Neural cell (in vitro differentiated cells): ENCODE results near the gene TMEM236. TPM values are rescaled to one million over a fixed set of nuclear protein-coding genes. Genes with fewer than 3 reads are reported as not detected.

Source experiments
- H2AFZ ChIP-seq: fragments of 200-600, 300-800 bp; sonication (generic), shearing (Covaris generic); 2 replicates; pipeline ENCODE4 v1.6.0; 2014; ENCODE audit warnings: low read depth, mild to moderate bottlenecking, antibody characterized with exemption, low read length, moderate library complexity
- H3F3A ChIP-seq: fragments of 200-600 bp; shearing (Covaris generic); 2 replicates; pipeline ENCODE4 v1.6.1; 2016; ENCODE audit warnings: mild to moderate bottlenecking, moderate library complexity, mixed read lengths, antibody characterized with exemption, low read length; ENCODE audit not compliant: insufficient read depth, poor library complexity, severe bottlenecking
- H3K27ac ChIP-seq: fragments of 200-600, 300-800 bp; sonication (generic), shearing (Covaris generic); 2 replicates; pipeline ENCODE4 v1.5.1; 2014; ENCODE audit warnings: mild to moderate bottlenecking, low read length, moderate library complexity
- H3K27me3 ChIP-seq: fragments of 300-800, 200-600 bp; sonication (generic), shearing (Covaris generic); 2 replicates; pipeline ENCODE4 v1.6.0; 2014; ENCODE audit warnings: mild to moderate bottlenecking, low read depth, low read length, moderate library complexity; ENCODE audit not compliant: insufficient read depth
- H3K36me3 ChIP-seq: fragments of 300-800, 200-600 bp; sonication (generic), shearing (Covaris generic); 2 replicates; pipeline ENCODE4 v1.5.1; 2014; ENCODE audit warnings: mild to moderate bottlenecking, antibody characterized with exemption, low read length, moderate library complexity; ENCODE audit not compliant: insufficient read depth
- H3K4me2 ChIP-seq: fragments of 300-800, 200-600 bp; sonication (generic), shearing (Covaris generic); 2 replicates; pipeline ENCODE4 v1.6.0; 2014; ENCODE audit warnings: mild to moderate bottlenecking, low read length
- H3K4me3 ChIP-seq: fragments of 300-800, 200-600 bp; sonication (generic), shearing (Covaris generic); 2 replicates; pipeline ENCODE4 v1.5.1; 2014; ENCODE audit warnings: mild to moderate bottlenecking, low read length, moderate library complexity
- H3K79me2 ChIP-seq: fragments of 200-600 bp; shearing (Covaris generic); replicated peaks from 2 replicates; pipeline ENCODE4 v1.6.0; 2014; ENCODE audit warnings: mild to moderate bottlenecking, low read length, moderate library complexity; ENCODE audit not compliant: insufficient read depth
- H3K9ac ChIP-seq: fragments of 300-800, 200-600 bp; sonication (generic), shearing (Covaris generic); 2 replicates; pipeline ENCODE4 v1.6.1; 2016; ENCODE audit warnings: mild to moderate bottlenecking, low read length, mixed read lengths
- H3K9me2 ChIP-seq: fragments of 200-600 bp; shearing (Covaris generic); 2 replicates; pipeline ENCODE4 v1.6.1; 2016; ENCODE audit warnings: mild to moderate bottlenecking, low read length, mixed read lengths; ENCODE audit not compliant: insufficient read depth
- H3K9me3 ChIP-seq: fragments of 200-600, 300-800 bp; sonication (generic), shearing (Covaris generic); 2 replicates; pipeline ENCODE4 v1.6.1; 2016; ENCODE audit warnings: mild to moderate bottlenecking, mixed run types, low read length, moderate library complexity, mixed read lengths
- H4K20me1 ChIP-seq: fragments of 200-600 bp; shearing (Covaris generic); 2 replicates; pipeline ENCODE4 v1.6.1; 2016; ENCODE audit warnings: mild to moderate bottlenecking, mixed run types; ENCODE audit not compliant: insufficient read depth
- EP300 ChIP-seq: fragments of 450-650 bp; conservative IDR thresholded peaks from 2 replicates; pipeline ENCODE4 v1.6.1; 2014; ENCODE audit warnings: antibody characterized with exemption, mild to moderate bottlenecking, moderate library complexity; ENCODE audit not compliant: poor library complexity, severe bottlenecking
- EZH2 ChIP-seq: fragments of 200-600, 300-800 bp; shearing (Covaris generic), sonication (generic); IDR thresholded peaks from 2 replicates; pipeline ENCODE4 v1.6.1; 2014; ENCODE audit warnings: antibody characterized with exemption, low read length, borderline replicate concordance, mild to moderate bottlenecking; ENCODE audit not compliant: insufficient read depth, poor library complexity, severe bottlenecking
- MXI1 ChIP-seq: fragments of 450-650 bp; conservative IDR thresholded peaks from 2 replicates; pipeline ENCODE4 v1.6.1; 2014; ENCODE audit warnings: antibody characterized with exemption, mild to moderate bottlenecking; ENCODE audit not compliant: poor library complexity, severe bottlenecking
- POLR2AphosphoS5 ChIP-seq: IDR thresholded peaks from 2 replicates; pipeline ENCODE4 v1.6.1; 2012
- RAD21 ChIP-seq: fragments of 450-650 bp; conservative IDR thresholded peaks from 2 replicates; pipeline ENCODE4 v1.6.1; 2014; ENCODE audit warnings: antibody characterized with exemption, mild to moderate bottlenecking, moderate library complexity
- SMC3 ChIP-seq: fragments of 450-650 bp; conservative IDR thresholded peaks from 2 replicates; pipeline ENCODE4 v1.6.1; 2014; ENCODE audit warnings: antibody characterized with exemption, mild to moderate bottlenecking, moderate library complexity; ENCODE audit not compliant: poor library complexity
- TAF1 ChIP-seq: IDR thresholded peaks from 2 replicates; pipeline ENCODE4 v1.6.1; 2012; ENCODE audit warnings: low read depth
- polyA plus RNA-seq: library from polyadenylated mRNA; depleted of rRNA; stranded (reverse); fragments of >200 nt; gene quantifications from 2 replicates; pipeline ENCODE4 v1.2.3, GENCODE V29; 2014
- TF ChIP-seq, protein P1 (sequence below): fragments of 450-650 bp; IDR thresholded peaks from 2 replicates; pipeline ENCODE4 v1.5.1; 2014; ENCODE audit warnings: antibody characterized with exemption, mild to moderate bottlenecking, moderate library complexity; ENCODE audit not compliant: poor library complexity, severe bottlenecking
- TF ChIP-seq, protein P2 (sequence below): IDR thresholded peaks from 2 replicates; pipeline ENCODE4 v1.6.1; 2012; ENCODE audit warnings: borderline replicate concordance

Gene TMEM236
- polyA plus RNA-seq, 1 donor from 2014 or later = 0.10 TPM

DNA sequence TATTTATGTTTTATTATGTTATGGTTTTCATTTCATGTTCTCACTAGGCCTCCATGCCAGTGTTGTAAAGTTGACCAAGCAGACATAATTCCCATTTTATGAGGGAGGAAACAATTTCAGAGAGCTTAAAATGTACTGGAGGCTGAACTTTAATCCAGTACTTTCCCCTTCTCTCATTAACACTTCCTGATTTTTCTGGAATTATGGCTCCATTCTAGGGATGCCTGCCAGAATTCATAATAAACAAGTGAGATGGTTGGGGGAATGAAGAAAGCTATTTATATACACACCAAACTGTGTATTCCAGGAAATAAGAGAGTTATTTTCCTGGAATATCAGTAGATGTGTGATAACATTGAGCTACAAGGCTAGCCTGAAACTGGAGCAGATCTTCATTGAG is 6.9 kb downstream of the TMEM236 start:
- H3K36me3 ChIP-seq = no peaks in the 10 kb centered on the region
- no peak overlapping the region for H3K4me3 ChIP-seq
- H3K9ac ChIP-seq = no peak overlapping the region
- H3F3A ChIP-seq = no peaks in the 10 kb centered on the region
- no peak overlapping the region for H3K4me2 ChIP-seq
- H2AFZ ChIP-seq = no peak overlapping the region
- H3K9me2 ChIP-seq = no peaks in the 10 kb centered on the region
- no peaks in the 10 kb centered on the region for H4K20me1 ChIP-seq
- H3K27me3 ChIP-seq = no peaks in the 10 kb centered on the region
- no peaks in the 10 kb centered on the region for H3K79me2 ChIP-seq
- no peaks in the 10 kb centered on the region for H3K9me3 ChIP-seq
- TF ChIP-seq, protein P1, sequence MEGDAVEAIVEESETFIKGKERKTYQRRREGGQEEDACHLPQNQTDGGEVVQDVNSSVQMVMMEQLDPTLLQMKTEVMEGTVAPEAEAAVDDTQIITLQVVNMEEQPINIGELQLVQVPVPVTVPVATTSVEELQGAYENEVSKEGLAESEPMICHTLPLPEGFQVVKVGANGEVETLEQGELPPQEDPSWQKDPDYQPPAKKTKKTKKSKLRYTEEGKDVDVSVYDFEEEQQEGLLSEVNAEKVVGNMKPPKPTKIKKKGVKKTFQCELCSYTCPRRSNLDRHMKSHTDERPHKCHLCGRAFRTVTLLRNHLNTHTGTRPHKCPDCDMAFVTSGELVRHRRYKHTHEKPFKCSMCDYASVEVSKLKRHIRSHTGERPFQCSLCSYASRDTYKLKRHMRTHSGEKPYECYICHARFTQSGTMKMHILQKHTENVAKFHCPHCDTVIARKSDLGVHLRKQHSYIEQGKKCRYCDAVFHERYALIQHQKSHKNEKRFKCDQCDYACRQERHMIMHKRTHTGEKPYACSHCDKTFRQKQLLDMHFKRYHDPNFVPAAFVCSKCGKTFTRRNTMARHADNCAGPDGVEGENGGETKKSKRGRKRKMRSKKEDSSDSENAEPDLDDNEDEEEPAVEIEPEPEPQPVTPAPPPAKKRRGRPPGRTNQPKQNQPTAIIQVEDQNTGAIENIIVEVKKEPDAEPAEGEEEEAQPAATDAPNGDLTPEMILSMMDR = no peak
- TF ChIP-seq MXI1 (no peak), RAD21 (no peak), EZH2 (no peak), EP300 (no peak)
- TF ChIP-seq, protein P2, sequence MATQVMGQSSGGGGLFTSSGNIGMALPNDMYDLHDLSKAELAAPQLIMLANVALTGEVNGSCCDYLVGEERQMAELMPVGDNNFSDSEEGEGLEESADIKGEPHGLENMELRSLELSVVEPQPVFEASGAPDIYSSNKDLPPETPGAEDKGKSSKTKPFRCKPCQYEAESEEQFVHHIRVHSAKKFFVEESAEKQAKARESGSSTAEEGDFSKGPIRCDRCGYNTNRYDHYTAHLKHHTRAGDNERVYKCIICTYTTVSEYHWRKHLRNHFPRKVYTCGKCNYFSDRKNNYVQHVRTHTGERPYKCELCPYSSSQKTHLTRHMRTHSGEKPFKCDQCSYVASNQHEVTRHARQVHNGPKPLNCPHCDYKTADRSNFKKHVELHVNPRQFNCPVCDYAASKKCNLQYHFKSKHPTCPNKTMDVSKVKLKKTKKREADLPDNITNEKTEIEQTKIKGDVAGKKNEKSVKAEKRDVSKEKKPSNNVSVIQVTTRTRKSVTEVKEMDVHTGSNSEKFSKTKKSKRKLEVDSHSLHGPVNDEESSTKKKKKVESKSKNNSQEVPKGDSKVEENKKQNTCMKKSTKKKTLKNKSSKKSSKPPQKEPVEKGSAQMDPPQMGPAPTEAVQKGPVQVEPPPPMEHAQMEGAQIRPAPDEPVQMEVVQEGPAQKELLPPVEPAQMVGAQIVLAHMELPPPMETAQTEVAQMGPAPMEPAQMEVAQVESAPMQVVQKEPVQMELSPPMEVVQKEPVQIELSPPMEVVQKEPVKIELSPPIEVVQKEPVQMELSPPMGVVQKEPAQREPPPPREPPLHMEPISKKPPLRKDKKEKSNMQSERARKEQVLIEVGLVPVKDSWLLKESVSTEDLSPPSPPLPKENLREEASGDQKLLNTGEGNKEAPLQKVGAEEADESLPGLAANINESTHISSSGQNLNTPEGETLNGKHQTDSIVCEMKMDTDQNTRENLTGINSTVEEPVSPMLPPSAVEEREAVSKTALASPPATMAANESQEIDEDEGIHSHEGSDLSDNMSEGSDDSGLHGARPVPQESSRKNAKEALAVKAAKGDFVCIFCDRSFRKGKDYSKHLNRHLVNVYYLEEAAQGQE = no peak
- no peak overlapping the region for H3K27ac ChIP-seq

DNA sequence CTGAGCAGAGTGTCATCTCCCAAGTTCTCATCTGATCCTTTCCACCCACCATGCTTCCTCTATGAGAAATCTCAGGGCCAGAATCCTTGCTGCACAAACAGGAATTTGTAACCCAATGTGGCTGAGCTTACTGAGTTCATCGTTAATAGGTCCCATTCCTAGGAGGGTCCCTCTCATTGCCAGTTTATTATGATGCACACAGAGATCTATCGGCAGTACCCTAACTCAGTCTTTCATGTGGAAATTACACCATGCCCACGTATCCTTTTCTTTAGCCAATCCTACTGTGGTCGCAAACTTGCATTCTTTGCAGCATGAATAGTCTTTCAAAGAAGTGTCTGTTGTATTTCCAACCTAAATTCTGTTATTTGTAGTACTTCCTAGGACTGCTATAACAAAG is 12.1 kb downstream of the TMEM236 start:
- Histone ChIP-seq H3K9ac (no peak overlapping the region), H3K27me3 (no peaks in the 10 kb centered on the region), H2AFZ (no peak overlapping the region), H3K79me2 (no peaks in the 10 kb centered on the region), H3K9me2 (no peaks in the 10 kb centered on the region), H3K4me2 (no peak overlapping the region), H3K9me3 (no peaks in the 10 kb centered on the region), H3K4me3 (no peak overlapping the region), H3K36me3 (no peaks in the 10 kb centered on the region), H4K20me1 (no peaks in the 10 kb centered on the region), H3K27ac (no peak overlapping the region), H3F3A (no peaks in the 10 kb centered on the region)
- TF ChIP-seq TAF1 (no peak), MXI1 (no peak), EZH2 (no peak), SMC3 (no peak), POLR2AphosphoS5 (no peak), RAD21 (no peak)
- TF ChIP-seq, protein P1 = no peak
- TF ChIP-seq, protein P2 = no peak
